KMS-11 (cell line): ENCODE results near the gene ZBTB11.

Source experiments
- H2AFZ ChIP-seq: fragments of 200-600 bp; sonication (generic); 2 replicates; pipeline ENCODE4 v1.6.1; 2016; ENCODE audit warnings: antibody characterized with exemption, mixed run types, low read depth
- H3K27ac ChIP-seq: fragments of 200-600 bp; sonication (generic); 2 replicates; pipeline ENCODE4 v1.6.1; 2016; ENCODE audit warnings: mild to moderate bottlenecking, mixed run types
- H3K27me3 ChIP-seq: fragments of 200-600 bp; sonication (generic); 2 replicates; pipeline ENCODE4 v1.6.1; 2017; ENCODE audit warnings: mild to moderate bottlenecking, low read depth, mixed run types, moderate library complexity; ENCODE audit not compliant: insufficient read depth
- H3K36me3 ChIP-seq: fragments of 200-600 bp; sonication (generic); 2 replicates; pipeline ENCODE4 v1.6.1; 2017; ENCODE audit warnings: mild to moderate bottlenecking, mixed run types; ENCODE audit not compliant: insufficient read depth
- H3K4me1 ChIP-seq: fragments of 200-600 bp; sonication (generic); 2 replicates; pipeline ENCODE4 v1.6.1; 2016; ENCODE audit warnings: mild to moderate bottlenecking, low read depth, mixed run types; ENCODE audit not compliant: poor library complexity, severe bottlenecking
- H3K4me2 ChIP-seq: fragments of 200-600 bp; sonication (generic); 2 replicates; pipeline ENCODE4 v1.7.0; 2016; ENCODE audit warnings: mild to moderate bottlenecking, mixed run types
- H3K4me3 ChIP-seq: fragments of 200-600 bp; sonication (generic); IDR thresholded peaks from 2 replicates; pipeline ENCODE4 v1.6.1; 2017; ENCODE audit warnings: low read depth, low read length, mixed read lengths; ENCODE audit not compliant: insufficient read depth
- H3K79me2 ChIP-seq: fragments of 200-600 bp; sonication (generic); 2 replicates; pipeline ENCODE4 v1.6.1; 2016; ENCODE audit warnings: low read depth, mixed run types; ENCODE audit not compliant: insufficient read depth
- H3K9ac ChIP-seq: fragments of 200-600 bp; sonication (generic); 2 replicates; pipeline ENCODE4 v1.6.1; 2016; ENCODE audit warnings: mild to moderate bottlenecking, mixed run types
- H4K20me1 ChIP-seq: fragments of 200-600 bp; sonication (generic); 2 replicates; pipeline ENCODE4 v1.6.1; 2016; ENCODE audit warnings: mild to moderate bottlenecking, mixed run types; ENCODE audit not compliant: insufficient read depth
- TF ChIP-seq, protein P1 (sequence below): fragments of 200-600 bp; sonication (generic); conservative IDR thresholded peaks from 2 replicates; pipeline ENCODE4 v1.6.1; 2017; ENCODE audit warnings: low read depth, mild to moderate bottlenecking, antibody characterized with exemption, low read length, moderate library complexity, mixed read lengths

ZBTB11 gene

DNA sequence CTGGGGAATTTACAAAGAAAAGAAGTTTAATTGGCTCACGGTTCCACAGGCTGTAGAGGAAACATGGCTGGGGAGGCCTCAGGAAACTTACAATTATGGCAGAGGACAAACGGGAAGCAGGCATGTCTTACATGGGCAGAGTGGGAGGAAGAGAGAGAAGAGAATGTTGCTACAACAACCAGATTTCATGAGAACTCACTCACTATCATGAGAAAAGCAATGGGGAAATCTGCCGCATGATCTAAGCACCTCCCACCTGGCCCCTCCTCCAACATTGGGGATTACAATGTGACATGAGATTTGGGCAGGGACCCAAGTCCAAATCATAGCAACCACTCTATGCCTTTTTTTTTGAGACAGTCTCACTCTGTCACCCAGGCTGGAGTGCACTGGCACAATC, 74.2 kb downstream of the ZBTB11 start:
- Histone ChIP-seq H2AFZ (no peak overlapping the region), H3K4me2 (no peak overlapping the region), H3K9ac (no peak overlapping the region), H3K27me3 (no peaks in the 10 kb centered on the region), H3K4me3 (no peak overlapping the region), H3K36me3 (no peaks in the 10 kb centered on the region), H3K79me2 (no peaks in the 10 kb centered on the region), H4K20me1 (no peaks in the 10 kb centered on the region), H3K27ac (no peak overlapping the region), H3K4me1 (no peaks in the 10 kb centered on the region)
- TF ChIP-seq, protein P1, sequence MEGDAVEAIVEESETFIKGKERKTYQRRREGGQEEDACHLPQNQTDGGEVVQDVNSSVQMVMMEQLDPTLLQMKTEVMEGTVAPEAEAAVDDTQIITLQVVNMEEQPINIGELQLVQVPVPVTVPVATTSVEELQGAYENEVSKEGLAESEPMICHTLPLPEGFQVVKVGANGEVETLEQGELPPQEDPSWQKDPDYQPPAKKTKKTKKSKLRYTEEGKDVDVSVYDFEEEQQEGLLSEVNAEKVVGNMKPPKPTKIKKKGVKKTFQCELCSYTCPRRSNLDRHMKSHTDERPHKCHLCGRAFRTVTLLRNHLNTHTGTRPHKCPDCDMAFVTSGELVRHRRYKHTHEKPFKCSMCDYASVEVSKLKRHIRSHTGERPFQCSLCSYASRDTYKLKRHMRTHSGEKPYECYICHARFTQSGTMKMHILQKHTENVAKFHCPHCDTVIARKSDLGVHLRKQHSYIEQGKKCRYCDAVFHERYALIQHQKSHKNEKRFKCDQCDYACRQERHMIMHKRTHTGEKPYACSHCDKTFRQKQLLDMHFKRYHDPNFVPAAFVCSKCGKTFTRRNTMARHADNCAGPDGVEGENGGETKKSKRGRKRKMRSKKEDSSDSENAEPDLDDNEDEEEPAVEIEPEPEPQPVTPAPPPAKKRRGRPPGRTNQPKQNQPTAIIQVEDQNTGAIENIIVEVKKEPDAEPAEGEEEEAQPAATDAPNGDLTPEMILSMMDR: no peak
